ENCODE data around the gene MADCAM1.

DNA sequence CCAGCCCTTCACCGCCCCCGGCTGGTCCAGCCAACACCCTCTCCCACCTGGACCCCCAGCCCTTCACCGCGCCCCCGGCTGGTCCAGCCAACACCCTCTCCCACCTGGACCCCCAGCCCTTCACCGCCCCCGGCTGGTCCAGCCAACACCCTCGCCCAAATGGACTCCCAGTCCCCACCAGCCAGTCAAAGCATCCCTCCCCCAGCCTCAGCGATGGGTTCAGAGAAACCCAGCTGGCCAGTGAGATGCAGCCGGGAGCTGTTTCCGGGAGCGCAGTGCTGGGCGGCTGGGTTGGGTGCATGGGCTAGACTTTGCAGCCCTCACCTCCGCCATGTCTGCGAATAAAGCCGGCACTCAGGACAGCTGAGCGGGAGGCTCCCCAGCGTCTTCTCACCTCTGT is 28.7 kb downstream of the MADCAM1 start:
- TF ChIP-seq BACH2 (CRISPR knock-in tag; IDR thresholded peaks at IDR 0.05; ENCODE audit: borderline replicate concordance): no peak
- no peak for TF ChIP-seq ZFP3 (CRISPR knock-in tag; IDR thresholded peaks at IDR 0.05)
- TF ChIP-seq, protein P1, sequence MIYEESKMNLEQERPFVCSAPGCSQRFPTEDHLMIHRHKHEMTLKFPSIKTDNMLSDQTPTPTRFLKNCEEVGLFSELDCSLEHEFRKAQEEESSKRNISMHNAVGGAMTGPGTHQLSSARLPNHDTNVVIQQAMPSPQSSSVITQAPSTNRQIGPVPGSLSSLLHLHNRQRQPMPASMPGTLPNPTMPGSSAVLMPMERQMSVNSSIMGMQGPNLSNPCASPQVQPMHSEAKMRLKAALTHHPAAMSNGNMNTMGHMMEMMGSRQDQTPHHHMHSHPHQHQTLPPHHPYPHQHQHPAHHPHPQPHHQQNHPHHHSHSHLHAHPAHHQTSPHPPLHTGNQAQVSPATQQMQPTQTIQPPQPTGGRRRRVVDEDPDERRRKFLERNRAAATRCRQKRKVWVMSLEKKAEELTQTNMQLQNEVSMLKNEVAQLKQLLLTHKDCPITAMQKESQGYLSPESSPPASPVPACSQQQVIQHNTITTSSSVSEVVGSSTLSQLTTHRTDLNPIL (CRISPR knock-in tag; IDR thresholded peaks at IDR 0.05; ENCODE audit: low read depth): no peak
- no peak for TF ChIP-seq CSDC2 (CRISPR knock-in tag; IDR thresholded peaks at IDR 0.05)
